Measurements from ENCODE around the gene ARHGAP31.
A peak's percentile ranks its signal among the peaks of the same experiment; 100 is the strongest.
"Not testable (repeated sequence)": the region's sequence is repeated elsewhere in the genome, so short reads cannot be mapped to it uniquely, and the experiment has no call there.

ARHGAP31 gene

DNA sequence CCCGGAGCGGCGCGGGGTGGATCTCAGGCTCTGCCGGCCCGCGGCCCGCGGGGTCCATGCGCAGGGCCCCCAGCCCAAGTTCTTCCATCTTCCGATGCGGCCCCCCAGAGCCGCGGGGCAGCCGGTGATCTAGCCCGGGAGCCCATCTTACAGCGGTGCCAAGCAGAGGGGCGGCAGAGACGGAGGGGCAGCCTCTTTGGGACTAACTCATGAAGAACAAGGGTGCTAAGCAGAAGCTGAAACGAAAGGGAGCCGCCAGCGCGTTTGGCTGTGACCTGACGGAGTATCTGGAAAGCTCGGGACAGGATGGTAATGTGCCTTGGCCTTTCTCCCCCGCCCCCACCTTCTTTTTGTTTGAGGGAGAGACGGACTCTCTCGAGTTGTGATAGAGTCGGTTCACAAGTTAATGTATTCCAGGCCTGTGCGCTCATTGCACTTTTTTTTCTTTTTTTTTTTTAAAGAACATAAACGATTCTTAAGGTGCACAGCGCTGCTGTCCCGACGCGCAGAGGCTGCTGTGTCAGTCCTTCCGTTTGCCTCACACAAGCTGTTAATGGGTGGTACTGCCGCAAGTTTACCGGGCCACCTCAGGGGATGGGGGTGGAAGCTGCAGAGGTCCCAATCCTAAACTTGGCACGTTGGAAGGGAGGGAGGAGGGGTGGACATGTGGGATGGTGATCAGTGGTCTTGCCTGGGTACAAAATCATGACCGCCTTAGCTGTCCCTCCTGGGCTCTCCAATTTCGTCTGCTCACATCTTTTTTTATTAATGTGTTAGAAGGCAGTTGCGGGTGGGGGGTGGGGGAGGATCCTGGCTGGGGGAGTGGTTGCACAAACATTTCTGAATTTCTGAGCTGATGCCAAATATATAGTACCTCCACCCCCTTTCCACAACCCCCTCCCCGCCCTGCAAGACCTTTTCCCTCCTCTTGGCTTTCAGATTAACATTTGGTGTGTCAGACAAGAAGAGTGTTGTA is 801 bp downstream of the ARHGAP31 start:
- DNase-seq = peak; percentile 70

DNA sequence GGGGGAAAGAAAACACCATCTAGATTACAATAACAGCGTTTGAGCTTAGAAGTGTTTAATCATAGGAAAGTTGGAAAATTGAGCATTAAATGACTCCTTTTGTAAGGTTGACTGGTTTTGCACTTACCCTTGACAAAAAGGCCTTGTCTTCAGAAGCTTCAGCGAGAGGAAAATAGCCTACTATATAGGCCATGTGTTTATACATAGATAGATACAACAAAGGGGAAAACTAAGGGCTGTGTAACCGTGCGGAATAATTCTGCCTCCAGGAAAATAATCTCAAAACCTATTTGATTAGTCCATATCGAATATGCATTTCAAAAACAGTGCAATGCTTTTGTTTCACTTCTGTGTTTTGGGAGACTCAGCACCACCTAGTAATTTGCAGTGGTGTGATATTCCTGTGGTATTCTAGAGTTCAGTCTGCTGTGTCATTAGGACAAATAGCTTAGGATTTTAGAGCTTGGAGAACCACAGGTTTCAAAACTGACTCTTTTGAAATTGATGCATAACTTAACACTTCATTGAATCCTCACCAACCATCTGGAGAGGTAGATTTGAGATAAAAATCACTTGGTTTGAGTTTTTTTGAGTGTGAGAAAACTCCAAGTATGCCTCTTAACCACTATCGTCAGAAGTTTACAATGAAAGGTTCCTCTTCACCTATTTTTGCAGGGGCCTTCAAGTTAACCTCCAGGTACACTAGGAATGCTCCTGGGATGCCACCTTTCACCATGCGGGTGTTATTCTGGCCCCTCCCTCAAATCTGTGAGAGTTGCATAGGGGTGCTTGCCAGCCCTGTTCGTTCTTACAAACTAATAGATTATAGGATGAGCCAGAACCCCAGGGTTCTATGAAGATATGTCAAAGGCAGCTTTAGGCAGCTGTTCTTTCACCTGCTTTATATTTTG is 1.9 kb downstream of the ARHGAP31 start:
- no peak for DNase-seq

DNA sequence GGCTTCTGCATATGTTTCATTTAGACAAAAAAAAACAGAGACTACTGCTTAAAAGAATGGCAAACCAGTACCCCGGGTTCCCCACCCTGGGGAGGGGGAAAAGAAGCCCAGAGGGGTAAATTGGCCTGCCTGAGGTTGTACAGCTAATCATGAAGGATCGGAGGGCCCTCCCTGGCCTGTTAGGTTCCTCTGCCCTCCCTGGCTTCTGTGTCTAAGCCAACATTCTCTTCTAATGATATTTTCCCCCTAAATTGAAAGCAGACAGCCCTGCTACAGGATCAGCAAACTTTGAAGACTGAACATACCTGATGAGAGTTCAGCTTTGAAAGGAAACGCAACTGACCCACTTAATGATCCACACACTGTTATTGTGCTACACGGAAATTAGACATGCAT is 2.5 kb downstream of the ARHGAP31 start:
- no peak for DNase-seq

DNA sequence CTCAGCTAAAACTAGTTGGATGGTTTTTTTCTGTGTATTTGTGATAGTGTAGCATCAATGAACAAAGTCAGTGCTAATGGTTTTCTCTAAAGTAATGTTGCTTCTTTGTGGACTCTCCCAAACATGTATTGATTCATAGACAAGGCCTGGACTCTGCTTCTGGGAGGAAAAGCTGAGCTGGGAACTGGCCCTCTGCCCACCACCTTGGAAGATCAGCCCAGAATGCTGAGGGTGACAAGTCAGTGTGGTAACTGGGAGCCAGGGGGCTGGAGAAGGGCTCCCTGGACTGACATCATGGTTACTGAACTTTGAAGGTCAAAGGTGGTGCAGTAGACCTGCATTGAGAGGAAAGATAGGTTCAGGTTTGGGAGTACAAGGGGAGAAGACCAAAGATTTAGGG is 3.0 kb downstream of the ARHGAP31 start:
- DNase-seq = no peak

DNA sequence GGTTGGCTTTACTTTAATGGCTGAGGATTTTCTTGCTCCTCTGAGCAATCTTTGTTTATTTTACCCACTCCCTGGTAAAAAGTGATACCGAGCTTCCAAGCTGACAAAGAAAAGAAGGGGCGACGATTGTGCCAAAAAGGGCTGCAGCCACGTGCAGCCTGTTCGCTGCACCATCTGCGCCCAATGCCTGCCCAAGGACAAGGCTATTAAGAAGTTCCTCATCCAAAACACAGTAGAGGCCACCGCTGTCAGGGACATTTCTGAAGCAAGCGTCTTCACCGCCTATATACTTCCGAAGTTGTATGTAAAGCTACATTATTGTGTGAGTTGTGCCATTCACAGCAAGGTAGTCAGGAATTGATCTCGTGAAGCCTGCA is 4.4 kb downstream of the ARHGAP31 start:
- no peak for DNase-seq

DNA sequence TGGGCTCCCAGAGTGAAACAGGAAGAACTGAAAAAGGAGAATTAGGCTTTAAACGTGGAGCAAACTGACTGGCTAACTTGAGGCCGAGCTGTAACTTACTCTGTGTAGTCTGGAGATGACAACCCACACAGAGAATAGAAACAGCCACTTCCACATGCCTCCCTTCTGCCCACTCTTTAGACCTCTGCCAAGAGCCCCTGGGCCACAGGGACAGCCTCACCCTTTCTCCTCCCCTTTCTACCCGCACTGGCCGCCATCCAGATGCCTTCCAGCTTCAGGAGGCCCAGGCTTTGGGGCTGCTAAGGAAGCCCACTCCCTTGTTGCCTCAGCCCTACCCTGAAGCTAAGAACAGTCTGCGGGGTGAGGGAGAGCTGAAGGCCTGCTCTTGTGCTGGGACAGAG is 6.8 kb downstream of the ARHGAP31 start:
- DNase-seq = no peak

DNA sequence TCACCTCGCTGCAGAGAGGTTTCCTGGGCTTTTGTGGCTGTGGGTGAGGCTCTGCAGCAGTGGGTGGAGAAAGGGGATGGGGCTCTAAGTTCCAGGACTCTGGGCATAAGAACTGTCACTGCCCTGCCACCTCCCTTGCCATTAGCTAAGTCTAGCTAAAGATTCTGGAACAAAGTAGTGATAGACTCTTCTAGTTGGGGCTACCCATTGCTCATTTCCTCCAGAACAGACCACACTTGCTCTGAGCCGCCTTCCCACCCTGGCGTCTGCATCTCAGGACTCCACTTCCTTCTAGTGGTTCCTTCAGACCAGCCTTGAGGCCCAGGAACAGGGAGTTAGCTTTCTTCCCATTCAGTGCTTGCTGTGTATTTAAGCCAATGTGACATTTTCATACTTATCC is 7.5 kb downstream of the ARHGAP31 start:
- DNase-seq = no peak

DNA sequence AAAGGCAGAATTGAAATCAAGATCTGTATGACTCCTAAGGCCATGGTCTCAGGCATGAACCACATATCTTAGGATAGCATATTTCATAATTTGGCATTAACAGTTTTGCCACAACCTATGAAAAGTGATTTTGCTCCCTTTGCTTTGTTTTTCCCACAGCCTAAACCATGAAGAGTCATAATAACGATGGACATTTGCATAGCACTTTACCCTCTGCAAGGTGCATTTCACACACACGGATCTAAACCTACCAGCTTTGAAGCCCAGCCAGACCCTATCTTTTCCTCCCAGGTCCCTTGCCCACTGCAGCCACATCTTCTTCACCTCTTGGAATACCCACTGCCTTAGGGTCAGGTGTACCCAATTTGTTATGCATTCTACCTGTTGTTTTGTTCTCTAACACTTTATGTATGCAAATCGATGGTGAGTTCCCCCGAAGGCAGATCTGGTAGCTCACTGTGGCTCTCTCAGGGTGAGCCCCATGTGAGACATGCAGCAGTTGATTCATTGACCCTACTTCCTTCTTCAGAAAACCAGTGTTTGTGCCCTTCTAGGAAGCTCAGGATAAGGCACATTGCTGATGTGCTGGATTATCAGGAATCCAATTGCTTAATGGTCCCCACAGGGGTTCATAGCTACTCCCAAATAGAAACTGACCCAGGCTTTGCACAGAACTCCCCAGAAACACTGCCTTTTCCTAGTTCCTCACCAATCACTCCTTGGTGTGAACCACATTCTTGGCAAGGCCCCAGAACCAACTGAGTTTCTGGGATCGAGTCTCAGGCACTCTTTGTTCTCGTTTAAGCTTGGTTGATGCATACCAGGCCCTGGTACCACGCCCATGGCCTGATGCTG is 8.7 kb downstream of the ARHGAP31 start:
- no peak for DNase-seq

DNA sequence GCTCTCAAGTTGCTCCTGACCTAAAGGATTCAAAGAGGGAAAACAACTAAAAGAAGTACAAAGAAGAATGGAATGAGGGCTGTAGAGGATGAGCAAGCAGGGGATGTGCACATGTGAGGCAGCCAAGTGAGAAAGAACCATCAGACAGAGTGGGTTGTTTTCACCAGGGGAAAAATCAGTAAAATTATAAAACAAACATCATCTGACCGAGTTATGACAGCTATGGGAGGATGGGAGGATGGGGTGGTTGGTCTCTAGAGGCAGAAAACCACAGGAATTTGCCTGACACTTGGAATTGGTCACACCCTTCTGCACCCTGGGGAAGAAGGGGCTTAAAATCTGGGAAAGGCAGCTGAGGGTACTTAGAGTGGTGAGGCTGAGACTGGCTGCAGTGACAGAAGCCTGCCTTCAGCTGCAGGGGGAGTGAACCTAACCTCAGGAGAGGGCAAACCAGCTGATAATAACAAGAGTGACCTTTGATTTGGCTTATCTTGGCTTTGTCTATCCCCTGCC is 10.1 kb downstream of the ARHGAP31 start:
- no peak for DNase-seq

DNA sequence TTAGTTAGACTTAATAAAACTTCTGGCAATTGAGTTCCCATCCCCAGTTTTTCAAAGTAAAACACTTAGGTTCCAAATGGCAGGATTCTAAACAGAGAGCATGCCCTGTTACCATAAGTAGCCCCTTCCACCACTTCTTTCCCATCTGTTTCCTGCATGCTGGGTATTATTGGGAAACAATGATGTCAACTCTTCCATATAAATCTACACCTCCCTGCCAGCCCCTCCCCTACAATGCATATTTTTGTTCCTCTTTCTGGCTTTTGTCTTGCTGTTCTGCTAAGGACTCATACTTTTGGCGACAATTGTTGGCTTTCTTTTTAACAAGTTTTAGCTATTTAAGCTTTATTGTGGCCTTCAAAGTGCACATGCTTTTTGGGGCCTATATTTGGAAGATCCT is 11.1 kb downstream of the ARHGAP31 start:
- DNase-seq = no peak

DNA sequence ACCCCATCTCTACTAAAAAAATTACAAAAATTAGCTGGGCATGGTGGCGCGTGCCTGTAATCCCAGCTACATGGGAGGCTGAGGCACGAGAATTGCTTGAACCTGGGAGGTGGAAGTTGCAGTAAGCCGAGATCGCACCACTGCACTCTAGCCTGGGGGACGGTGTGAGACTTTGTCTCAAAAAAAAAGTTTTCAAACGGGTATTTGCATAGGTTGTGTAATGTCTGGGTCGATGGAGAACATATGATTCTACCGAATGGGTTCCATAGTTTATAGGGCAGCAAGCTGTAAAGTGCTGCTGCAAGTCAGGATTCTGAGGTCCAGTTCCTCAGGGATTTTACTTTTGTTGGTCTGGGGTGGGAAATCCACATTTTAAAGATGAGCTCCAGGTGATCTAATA is 12.2 kb downstream of the ARHGAP31 start:
- DNase-seq = not testable (repeated sequence)

DNA sequence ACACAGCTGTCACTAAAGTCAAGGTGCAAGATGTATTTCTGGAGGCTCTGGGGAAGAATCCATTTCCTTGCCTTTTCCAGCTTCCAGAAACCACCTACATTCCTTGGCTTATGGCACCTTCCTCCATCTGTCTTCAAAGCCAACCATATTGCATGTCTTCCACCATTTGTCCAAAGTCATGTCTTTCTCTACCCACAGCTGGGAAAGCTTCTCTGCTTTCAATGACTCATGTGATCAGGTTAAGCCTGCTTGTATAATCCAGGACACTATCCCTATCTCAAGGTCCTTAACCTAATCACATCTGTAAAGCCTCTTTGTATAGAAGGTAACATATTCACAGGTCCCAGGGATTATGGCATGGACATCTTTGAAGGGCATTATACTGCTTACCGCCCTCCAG is 14.2 kb downstream of the ARHGAP31 start:
- no peak for DNase-seq

DNA sequence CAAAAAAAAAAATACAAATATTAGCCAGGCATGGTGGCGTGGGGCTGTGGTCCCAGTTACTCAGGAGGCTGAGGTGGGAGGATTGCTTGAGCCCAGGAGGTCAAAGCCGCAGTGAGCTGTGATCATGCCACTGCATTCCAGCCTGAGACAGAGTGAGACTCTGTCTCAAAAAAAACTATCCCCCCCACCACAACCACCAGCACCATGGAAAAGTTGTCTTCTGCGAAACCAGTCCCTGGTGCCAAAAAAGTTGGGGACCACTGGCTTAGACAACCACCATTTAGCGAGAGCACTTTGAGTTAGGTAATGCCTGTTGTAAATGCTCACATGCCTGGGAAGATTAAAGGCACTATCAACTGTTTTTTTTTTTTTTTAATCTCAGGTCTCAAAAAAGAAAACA is 15.4 kb downstream of the ARHGAP31 start:
- DNase-seq = no peak

DNA sequence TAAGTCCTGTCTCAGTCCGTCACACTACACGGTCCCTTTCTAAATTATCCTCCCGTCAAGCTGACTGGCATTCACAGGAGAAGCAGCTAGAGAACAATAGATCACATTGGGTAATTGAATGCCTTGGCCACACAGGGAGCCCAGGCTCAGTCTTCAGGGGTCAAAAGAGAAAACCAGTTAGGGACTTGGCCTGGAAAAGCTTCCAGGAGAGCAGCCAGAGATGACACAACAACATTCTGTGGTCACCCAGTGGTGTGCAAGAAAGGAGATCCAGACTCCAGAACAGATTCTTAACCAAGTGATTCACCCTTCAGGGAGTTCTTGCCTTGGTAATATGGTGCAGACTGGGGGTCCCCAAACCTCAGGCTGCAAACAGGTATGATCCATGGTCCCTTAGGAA is 15.9 kb downstream of the ARHGAP31 start:
- DNase-seq = no peak

DNA sequence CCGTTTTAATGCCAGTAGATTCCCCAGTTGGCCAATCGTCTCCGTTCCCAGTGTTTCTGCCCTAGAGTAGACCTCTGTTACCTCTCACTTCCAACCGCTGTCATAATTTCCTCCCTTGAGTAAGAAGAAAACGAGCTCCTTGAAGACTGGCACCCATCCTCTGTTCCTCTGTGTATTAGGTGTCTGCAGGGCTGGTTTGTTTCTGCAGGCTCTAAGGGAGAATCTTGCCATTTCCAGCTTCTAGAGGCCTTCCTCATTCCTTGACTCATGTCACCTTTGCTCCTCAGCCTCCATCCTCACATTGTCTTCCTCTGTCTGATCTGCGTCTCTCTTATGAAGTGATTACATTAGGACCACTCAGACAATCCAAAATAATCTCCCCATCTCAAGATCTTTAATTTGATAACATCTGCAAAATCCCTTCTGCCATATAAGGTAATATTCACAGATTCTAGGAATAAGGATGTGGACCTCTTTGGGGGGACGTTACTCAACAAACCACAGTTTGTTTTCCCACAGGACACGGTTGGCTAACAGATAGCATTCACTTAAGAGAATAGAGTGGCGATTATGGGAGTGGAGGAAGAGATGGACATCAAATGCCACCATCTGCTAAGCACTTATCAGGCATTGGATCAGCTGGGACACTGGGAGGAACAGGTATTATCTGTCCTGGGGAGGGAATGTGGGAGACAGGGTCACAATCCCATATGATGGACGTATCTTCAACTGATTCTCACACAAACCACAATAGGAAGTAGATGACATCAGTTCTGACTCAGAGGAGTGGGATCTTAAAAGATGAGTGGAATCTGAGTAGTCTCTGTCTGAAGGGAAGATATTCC is 17.1 kb downstream of the ARHGAP31 start:
- no peak for DNase-seq

DNA sequence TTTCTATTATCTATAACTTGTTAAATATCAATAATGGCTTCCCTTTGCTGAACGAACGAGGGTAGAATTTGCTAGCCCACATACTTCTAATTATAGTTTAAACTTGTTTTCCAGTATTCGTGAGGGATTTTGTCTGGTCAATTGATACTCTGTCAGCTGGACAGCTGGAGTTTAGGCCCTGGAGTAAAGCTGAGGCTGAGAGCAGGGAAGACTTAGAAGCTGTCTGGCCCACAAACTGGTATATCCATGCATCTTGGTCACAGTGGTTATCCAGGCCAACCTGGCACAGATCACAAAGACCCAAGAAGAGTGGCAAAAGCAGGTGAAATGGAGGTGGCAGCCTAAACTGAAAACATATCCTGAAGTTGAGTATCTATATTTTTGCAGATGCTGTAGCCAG is 19.3 kb downstream of the ARHGAP31 start:
- DNase-seq = no peak

DNA sequence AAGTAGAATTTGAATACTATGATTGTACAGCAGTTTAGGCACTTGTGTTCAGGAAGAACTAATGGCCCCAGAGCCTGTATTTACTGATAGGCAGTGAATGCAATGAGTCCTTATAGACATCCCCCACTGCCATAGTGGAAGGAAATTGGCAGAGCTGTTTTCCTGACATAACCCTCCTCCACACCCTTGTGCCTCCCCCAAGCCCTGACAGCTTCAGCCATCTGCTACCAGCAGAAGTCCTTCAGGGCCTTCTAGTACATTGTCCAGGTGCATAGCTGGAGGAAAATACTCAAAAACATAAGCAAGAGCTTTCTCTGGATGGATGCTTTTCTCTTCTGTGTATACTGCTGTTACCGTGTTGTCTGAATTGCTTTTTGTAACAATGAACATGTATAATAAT is 20.6 kb downstream of the ARHGAP31 start:
- no peak for DNase-seq

DNA sequence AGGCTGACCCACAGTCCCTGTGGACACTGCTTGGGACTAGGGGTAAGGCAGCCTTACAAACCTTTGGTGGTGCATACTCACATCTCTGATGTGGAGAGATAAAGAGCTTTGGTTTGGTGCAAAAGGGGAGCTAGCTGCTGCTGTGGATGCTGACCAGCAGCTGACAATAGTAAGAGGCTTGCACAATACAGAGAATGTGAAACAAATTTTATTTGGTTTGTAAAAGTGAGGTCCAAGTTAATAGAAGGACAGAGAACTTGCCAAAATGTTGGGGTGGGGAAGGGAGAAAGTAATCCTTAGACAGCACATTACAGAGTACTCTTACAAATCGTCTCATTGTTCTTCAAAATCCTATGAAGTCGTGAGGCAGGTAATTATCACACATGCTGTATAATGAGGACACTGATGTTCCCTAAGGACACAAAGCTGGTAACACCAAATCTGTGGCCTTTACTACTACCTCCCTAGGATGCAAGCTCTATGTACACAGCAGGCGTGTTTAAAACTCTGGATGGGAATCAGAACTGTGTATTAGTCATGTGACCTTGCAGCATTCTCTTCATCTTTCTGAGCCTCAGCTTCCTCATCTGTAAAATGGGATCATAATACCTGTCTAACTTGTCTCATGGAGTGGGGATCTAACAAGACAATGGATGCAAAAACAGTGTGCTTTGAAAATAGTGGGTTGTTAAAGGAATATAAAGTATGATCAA is 21.6 kb downstream of the ARHGAP31 start:
- DNase-seq = no peak

DNA sequence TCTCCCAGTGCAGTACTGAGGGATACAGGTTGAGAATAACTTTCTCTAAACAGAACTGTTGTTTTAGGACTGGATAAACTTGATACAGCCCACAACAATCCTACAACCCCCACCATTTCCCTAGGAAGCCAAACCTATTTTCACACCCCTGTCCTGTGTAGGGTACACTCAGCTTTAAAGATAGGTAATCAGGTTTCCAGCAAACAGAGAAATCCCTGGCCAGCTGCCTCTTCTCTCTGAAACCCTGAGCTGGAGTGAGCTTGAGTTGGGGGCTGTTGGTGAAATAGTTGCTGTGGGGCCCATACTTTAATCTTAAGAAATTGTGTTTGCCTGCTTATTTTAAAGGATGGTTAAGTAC is 22.1 kb downstream of the ARHGAP31 start:
- no peak for DNase-seq

DNA sequence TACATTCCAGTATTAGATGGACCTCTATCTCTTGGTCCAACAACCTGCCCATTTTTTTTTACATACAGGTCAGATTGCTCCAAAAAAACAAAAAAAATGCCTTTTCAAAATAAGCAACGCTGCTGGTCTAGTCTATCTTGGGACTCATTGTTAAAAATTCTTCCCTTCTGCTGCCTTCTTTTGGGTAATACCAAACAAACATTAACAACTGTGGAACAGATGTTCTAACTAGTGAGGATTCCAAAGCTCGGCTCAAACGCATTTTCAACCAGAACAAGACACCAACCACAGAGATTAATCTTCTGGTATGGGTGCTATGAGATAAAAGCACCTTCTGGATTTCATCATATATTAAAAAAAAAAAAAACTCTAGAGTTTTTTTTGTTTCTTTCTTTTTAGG is 24.7 kb downstream of the ARHGAP31 start:
- DNase-seq = no peak

DNA sequence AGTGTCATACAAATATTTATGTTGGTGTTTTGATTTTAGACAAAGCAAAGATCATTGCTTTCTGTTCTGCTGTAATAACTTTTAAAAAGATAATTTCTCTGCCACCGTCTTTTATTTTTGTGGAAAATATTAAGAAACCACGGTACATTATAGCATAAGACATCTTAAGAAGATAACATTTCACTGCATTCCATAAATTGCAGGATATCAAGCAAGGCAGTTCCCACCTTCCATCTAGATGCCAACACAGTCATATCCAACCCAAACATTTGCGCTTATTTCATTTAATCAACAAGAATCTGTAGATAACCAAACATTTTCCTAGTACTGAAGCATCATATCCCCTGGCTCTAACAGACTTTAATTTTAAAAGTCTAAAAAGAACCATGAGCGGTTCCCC is 25.1 kb downstream of the ARHGAP31 start:
- no peak for DNase-seq

Data from CD4-positive, alpha-beta T cell treated with Interleukin-6 for 4 hours (primary cell).